ENCODE data around the gene PDE7B. TPM values are rescaled to one million over a fixed set of nuclear protein-coding genes. Genes with fewer than 3 reads are reported as not detected.

PDE7B gene
- total RNA-seq: 15.4 TPM
- polyA plus RNA-seq (ENCODE audit: insufficient read depth, low read depth, low replicate concordance): 4.6 TPM
- long read RNA-seq, donor 1: 0 reads
- long read RNA-seq, donor 2: 0 reads
- long read RNA-seq, donor 3, full-length matches to known transcripts: 3 of 3 reads
- long read RNA-seq, donor 3, partial matches to known transcripts: 0 of 3 reads
- long read RNA-seq, donor 3, other reads (novel, unspliced or antisense): 0 of 3 reads
- long read RNA-seq, donor 4: 0 reads
- long read RNA-seq, donor 5: 0 reads
- long read RNA-seq, donor 6: 0 reads
- long read RNA-seq, donor 7, full-length matches to known transcripts: 3 of 12 reads
- long read RNA-seq, donor 7, partial matches to known transcripts: 1 of 12 reads
- long read RNA-seq, donor 7, other reads (novel, unspliced or antisense): 8 of 12 reads
- long read RNA-seq, donor 8, full-length matches to known transcripts: 1 of 1 reads
- long read RNA-seq, donor 8, partial matches to known transcripts: 0 of 1 reads
- long read RNA-seq, donor 8, other reads (novel, unspliced or antisense): 0 of 1 reads
- long read RNA-seq, donor 9: 0 reads
- long read RNA-seq, donor 10, full-length matches to known transcripts: 1 of 1 reads
- long read RNA-seq, donor 10, partial matches to known transcripts: 0 of 1 reads
- long read RNA-seq, donor 10, other reads (novel, unspliced or antisense): 0 of 1 reads

DNA sequence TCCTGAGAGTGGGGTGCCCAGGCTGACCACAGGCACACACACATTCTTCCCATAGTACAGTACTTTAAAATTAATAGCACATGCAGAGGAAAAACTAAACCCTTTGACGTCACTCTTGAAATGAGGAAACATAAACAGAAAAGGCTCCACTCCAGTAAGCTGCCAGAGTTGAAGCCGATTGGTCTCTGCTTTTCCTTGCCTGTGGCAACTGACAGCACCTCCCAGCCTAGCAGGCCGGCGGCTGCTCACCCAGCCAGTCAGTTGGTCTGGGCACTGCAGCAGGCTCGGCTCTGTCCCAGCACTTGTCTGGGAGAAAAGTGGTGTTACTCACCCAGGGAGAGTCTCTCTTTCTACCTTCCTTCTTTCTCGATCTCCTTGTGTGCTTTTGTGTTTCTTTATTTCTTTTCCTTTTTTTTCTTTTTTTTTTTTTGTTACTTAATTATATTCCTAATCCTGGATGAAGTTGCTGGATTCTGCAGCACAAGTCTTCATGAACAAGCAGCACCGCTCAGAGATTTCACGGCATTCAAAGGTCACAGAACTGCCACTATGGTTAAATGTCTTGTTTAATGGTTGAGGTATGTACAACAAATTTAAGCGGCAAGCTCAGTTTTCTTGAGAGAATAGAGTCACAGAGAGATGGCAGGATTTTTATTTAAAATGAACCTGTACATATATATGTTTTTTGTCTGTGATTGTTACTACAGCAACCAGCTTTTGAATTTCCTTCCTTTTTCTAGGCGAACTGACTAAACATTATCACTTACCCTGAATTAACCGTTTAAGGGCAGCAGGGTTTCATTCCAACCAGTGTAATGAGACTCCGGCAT lies at the start of gene PDE7B:
Gene PDE7B (plus strand): TSS at position 260 of the 830 bp plus-strand sequence.
- DNase-seq (peak; percentile 81 to 94 (median 89)), FAIRE-seq (peak; percentile 83)
- intact Hi-C loops (cut with DNase I): no loop called here
- Histone ChIP-seq H3K9ac (ENCODE audit: low read length in 3 of 3) (peak within 1 kb of the TSS; percentile 48 to 70 (median 68)), H3K4me1 (ENCODE audit: control insufficient read depth in 2 of 3, insufficient read depth in 2 of 3, low read depth in 1 of 3, low read length in 3 of 3) (peaks cover 0 to 9% (median 5%) of the 10 kb centered on the region in 3 donors), H3K4me3 (ENCODE audit: low read length in 3 of 3) (peak within 1 kb of the TSS; percentile 57 to 79 (median 67)), H3K36me3 (ENCODE audit: control insufficient read depth in 2 of 3, insufficient read depth in 3 of 3, low read length in 3 of 3) (no peaks in the 10 kb centered on the region), H3K9me3 (ENCODE audit: control insufficient read depth in 2 of 3, insufficient read depth in 1 of 3, low read length in 3 of 3) (peaks cover 0 to under 1% (median 0%) of the 10 kb centered on the region in 3 donors), H3K27me3 (ENCODE audit: control insufficient read depth, insufficient read depth, low read length) (no peaks in the 10 kb centered on the region), H3K27ac (ENCODE audit: low read depth in 2 of 2, low read length in 2 of 2) (peak within 1 kb of the TSS; percentile 35 to 55)
- TF ChIP-seq, protein P1, sequence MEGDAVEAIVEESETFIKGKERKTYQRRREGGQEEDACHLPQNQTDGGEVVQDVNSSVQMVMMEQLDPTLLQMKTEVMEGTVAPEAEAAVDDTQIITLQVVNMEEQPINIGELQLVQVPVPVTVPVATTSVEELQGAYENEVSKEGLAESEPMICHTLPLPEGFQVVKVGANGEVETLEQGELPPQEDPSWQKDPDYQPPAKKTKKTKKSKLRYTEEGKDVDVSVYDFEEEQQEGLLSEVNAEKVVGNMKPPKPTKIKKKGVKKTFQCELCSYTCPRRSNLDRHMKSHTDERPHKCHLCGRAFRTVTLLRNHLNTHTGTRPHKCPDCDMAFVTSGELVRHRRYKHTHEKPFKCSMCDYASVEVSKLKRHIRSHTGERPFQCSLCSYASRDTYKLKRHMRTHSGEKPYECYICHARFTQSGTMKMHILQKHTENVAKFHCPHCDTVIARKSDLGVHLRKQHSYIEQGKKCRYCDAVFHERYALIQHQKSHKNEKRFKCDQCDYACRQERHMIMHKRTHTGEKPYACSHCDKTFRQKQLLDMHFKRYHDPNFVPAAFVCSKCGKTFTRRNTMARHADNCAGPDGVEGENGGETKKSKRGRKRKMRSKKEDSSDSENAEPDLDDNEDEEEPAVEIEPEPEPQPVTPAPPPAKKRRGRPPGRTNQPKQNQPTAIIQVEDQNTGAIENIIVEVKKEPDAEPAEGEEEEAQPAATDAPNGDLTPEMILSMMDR (IDR thresholded peaks at IDR 0.05; ENCODE audit: borderline replicate concordance, extremely low read depth, insufficient read depth): no peak

DNA sequence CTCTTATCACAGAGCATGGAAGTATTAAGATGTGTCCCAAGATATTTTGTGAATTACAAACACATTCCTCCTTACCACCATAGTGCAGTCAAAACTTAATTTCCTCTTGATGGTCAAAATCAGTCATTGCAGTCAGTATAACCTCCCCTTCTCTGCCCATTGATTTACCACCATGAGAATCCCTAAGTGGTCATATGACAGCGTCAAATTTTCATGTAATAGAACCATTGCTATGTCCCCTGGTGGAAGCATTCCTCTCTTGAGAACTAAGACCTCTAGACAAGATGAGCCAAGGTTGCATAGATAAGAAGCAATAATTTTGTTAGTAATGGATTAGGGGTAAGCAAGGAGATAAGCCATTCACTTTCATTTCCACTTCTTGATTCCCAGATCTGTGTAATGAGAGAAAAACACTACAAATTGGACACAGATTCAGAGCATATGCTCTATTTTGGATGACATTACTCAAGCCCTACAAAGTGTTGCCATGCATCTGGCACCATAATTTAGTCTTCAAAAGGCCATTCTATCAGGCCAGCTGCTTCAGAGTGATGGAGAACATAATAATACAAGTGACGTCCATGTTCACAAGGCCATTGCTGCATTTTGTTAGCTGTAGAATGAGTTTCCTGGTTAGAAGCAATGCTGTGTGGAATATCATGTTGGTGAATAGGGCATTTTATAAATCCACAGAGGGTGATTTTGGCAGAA lies 49.6 kb upstream of the PDE7B start:
- no peak overlapping the region for H3K27ac ChIP-seq (ENCODE audit: low read depth in 2 of 2, low read length in 2 of 2)
- no peaks in the 10 kb centered on the region for H3K9me3 ChIP-seq (ENCODE audit: control insufficient read depth in 2 of 3, insufficient read depth in 1 of 3, low read length in 3 of 3)
- no peak for DNase-seq
- no peaks in the 10 kb centered on the region for H3K27me3 ChIP-seq (ENCODE audit: control insufficient read depth, insufficient read depth, low read length)
- H3K4me1 ChIP-seq (ENCODE audit: control insufficient read depth in 2 of 3, insufficient read depth in 2 of 3, low read depth in 1 of 3, low read length in 3 of 3): no peaks in the 10 kb centered on the region
- H3K36me3 ChIP-seq (ENCODE audit: control insufficient read depth in 2 of 3, insufficient read depth in 3 of 3, low read length in 3 of 3): no peaks in the 10 kb centered on the region
- FAIRE-seq: no peak
- H3K9ac ChIP-seq (ENCODE audit: low read length in 3 of 3): no peak overlapping the region
- no peak overlapping the region for H3K4me3 ChIP-seq (ENCODE audit: low read length in 3 of 3)
- TF ChIP-seq, protein P1 (IDR thresholded peaks at IDR 0.05; ENCODE audit: borderline replicate concordance, extremely low read depth, insufficient read depth): no peak
- intact Hi-C loops (cut with DNase I): no loop called here

DNA sequence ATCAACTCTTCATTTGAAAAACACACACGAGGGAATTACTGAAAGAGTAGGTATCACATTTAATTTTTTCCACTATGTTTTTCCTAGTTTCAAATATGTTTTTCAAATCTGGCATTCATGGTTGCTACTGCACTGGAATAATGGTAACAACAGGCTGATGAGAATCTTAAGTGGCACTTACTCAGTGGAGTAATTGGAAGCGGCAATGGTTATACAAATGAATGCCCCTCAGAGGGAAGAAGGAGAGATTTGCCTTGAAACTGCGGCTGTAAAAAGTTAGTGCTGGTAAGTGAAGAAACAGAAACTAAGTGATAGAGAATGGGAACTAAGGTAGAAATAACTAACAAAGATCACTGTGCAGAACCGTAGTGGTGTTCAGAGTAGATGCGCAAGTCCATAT lies 41.0 kb upstream of the PDE7B start:
- no peak overlapping the region for H3K9ac ChIP-seq (ENCODE audit: low read length in 3 of 3)
- TF ChIP-seq, protein P1 (IDR thresholded peaks at IDR 0.05; ENCODE audit: borderline replicate concordance, extremely low read depth, insufficient read depth): no peak
- no peak overlapping the region for H3K27ac ChIP-seq (ENCODE audit: low read depth in 2 of 2, low read length in 2 of 2)
- H3K4me3 ChIP-seq (ENCODE audit: low read length in 3 of 3): no peak overlapping the region
- no peaks in the 10 kb centered on the region for H3K36me3 ChIP-seq (ENCODE audit: control insufficient read depth in 2 of 3, insufficient read depth in 3 of 3, low read length in 3 of 3)
- FAIRE-seq: no peak
- DNase-seq: peak in 2 of 5 donors; percentile 10 to 21
- intact Hi-C loops (cut with DNase I): no loop called here
- no peaks in the 10 kb centered on the region for H3K27me3 ChIP-seq (ENCODE audit: control insufficient read depth, insufficient read depth, low read length)
- H3K4me1 ChIP-seq (ENCODE audit: control insufficient read depth in 2 of 3, insufficient read depth in 2 of 3, low read depth in 1 of 3, low read length in 3 of 3): peaks cover 0 to 8% (median 0%) of the 10 kb centered on the region in 3 donors
- H3K9me3 ChIP-seq (ENCODE audit: control insufficient read depth in 2 of 3, insufficient read depth in 1 of 3, low read length in 3 of 3): peaks cover 0 to 5% (median 0%) of the 10 kb centered on the region in 3 donors

Data from kidney (tissue), 22 donors.